Skin epidermis (tissue), 12 donors: ENCODE data around the gene P2RX5.

ENCODE experiments used
- H3K27ac ChIP-seq, 21 experiments: fragments of 200-600 bp; sonication (generic) in 11 of 21; one replicate each; pipeline ENCODE4 v1.5.0; 2020; ENCODE audit warnings: mild to moderate bottlenecking in 3 of 21, inconsistent platforms in 2 of 21, moderate library complexity in 2 of 21
- H3K4me3 ChIP-seq, 7 experiments: fragments of 200-600 bp; sonication (generic) in 2 of 7; one replicate each; pipeline ENCODE4 v1.5.0; 2020; ENCODE audit warnings: inconsistent platforms in 2 of 7, mild to moderate bottlenecking in 2 of 7, moderate library complexity in 1 of 7

P2RX5 gene

GRCh38 chr17:3685174-3685573 lies 10.8 kb downstream of the P2RX5 start:
- no peak overlapping the region for H3K4me3 ChIP-seq
- no peak overlapping the region for H3K27ac ChIP-seq

GRCh38 chr17:3683054-3683511 lies 12.9 kb downstream of the P2RX5 start:
- no peak overlapping the region for H3K4me3 ChIP-seq
- no peak overlapping the region for H3K27ac ChIP-seq

- H3K27ac ChIP-seq: no peak overlapping the region
- H3K4me3 ChIP-seq: no peak overlapping the region
Observed at GRCh38 chr17:3682033-3682432, 13.9 kb downstream of the P2RX5 start.

GRCh38 chr17:3681565-3681964 lies 14.4 kb downstream of the P2RX5 start:
- H3K27ac ChIP-seq: no peak overlapping the region
- no peak overlapping the region for H3K4me3 ChIP-seq

- no peak overlapping the region for H3K4me3 ChIP-seq
- no peak overlapping the region for H3K27ac ChIP-seq
Observed at GRCh38 chr17:3681057-3681456, 14.9 kb downstream of the P2RX5 start.

- H3K27ac ChIP-seq: no peak overlapping the region
- no peak overlapping the region for H3K4me3 ChIP-seq
Observed at GRCh38 chr17:3679531-3680126, 16.3 kb downstream of the P2RX5 start.

GRCh38 chr17:3678821-3679530 lies 17.0 kb downstream of the P2RX5 start:
- Histone ChIP-seq H3K27ac (no peak overlapping the region), H3K4me3 (no peak overlapping the region)

GRCh38 chr17:3678095-3678820 lies 17.7 kb downstream of the P2RX5 start:
- Histone ChIP-seq H3K4me3 (no peak overlapping the region), H3K27ac (no peak overlapping the region)

- H3K27ac ChIP-seq: no peak overlapping the region
- H3K4me3 ChIP-seq: no peak overlapping the region
Observed at GRCh38 chr17:3675886-3676285, 20.1 kb downstream of the P2RX5 start.

GRCh38 chr17:3672571-3672970 lies 23.4 kb downstream of the P2RX5 start:
- no peak overlapping the region for H3K4me3 ChIP-seq
- no peak overlapping the region for H3K27ac ChIP-seq

GRCh38 chr17:3669548-3669947 lies 26.4 kb downstream of the P2RX5 start:
- peak overlapping the region in 8 of 21 experiments; percentile 93 to 98 (median 94) for H3K27ac ChIP-seq
- H3K4me3 ChIP-seq: peak overlapping the region; percentile 66 to 97 (median 92)

DNA sequence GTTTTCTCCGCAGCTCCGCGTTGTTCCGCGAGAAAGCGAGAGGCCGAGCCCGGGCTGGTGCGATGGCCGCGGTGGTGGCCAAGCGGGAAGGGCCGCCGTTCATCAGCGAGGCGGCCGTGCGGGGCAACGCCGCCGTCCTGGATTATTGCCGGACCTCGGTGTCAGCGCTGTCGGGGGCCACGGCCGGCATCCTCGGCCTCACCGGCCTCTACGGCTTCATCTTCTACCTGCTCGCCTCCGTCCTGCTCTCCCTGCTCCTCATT lies 26.9 kb downstream of the P2RX5 start:
- Histone ChIP-seq H3K4me3 (peak overlapping the region; percentile 66 to 97 (median 92)), H3K27ac (peak overlapping the region; percentile 50 to 99 (median 94))

GRCh38 chr17:3668279-3669084 lies 27.5 kb downstream of the P2RX5 start, which contains the start of the genes EMC6 and TAX1BP3:
TSS of gene EMC6 (plus strand) at chr17:3668812. CDS start at chr17:3669147, 335 bp downstream.
TSS of gene TAX1BP3 (minus strand) at chr17:3668578. CDS start at chr17:3668526, 52 bp downstream.
- H3K27ac ChIP-seq: peak within 1 kb of the TSS; percentile 67 to 99 (median 94)
- H3K4me3 ChIP-seq: peak within 1 kb of the TSS; percentile 66 to 97 (median 92)

DNA sequence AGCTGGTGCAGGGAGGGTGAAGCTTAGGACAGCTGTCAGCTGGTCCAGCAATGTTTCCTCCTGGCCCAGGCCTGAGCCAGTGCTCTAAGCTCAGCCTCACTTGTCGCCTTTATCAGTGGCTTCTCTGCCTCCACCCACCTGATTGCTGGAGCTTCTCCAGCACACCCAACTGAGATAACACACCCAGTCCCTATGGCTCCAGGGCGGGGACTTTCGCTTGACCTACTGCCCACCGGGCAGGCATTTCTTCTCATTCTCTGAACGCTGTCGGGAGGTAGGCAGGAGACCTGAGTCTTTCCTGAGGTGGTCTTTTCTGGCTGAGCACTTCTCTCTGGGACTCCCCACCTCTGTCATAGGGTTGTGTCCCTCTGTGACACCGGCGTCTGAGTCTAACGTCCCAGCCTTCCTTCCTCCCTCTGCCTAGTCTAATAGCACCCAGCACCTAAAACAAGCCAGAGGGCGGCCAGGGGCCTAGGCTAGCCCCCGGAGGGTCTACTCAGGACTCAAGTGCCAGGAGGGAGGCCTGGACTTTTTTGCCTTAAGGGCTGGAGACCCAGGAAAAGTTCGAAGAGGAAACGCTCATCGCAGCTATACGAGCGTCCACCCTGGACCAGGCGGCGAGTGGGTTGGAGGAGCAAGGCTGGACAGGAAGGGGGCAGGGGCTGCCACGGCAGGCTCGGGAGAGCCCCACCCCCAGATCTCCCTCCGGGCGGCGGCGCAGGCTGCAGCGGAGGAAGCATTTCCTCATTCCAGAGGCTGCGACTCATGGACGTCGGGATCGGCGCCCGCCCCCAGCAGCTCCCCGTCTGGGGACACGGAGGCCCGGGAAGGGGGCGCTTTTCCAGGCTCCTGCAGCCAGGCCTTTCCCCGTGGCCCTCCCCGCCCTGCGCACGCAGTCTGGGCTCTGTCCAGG lies 28.3 kb downstream of the P2RX5 start:
- H3K4me3 ChIP-seq: peak overlapping the region; percentile 66 to 97 (median 92)
- H3K27ac ChIP-seq: peak overlapping the region; percentile 67 to 99 (median 94)

DNA sequence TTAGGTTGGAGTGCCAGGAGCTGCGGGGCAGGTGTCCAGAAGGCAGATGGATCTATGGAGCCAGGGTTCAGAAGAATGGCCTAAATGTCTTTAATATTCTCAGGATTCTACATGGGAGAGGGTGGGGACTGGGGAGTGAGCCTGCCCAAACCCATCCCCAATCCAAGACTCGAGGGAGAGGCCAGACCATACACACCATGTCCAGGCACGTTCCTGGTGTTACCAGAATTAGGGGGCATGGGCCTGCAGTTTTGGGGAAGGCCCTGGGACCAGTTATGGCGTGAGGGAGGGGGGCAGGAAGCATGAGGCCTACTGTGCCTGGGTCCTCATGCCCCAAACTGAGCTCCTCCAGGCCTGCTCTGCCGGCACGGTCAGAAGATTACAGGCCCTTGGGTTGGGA lies 29.4 kb downstream of the P2RX5 start:
- H3K4me3 ChIP-seq: peak overlapping the region in 5 of 7 experiments; percentile 11 to 97 (median 92)
- H3K27ac ChIP-seq: peak overlapping the region in 14 of 21 experiments; percentile 52 to 97 (median 92)

- H3K4me3 ChIP-seq: no peak overlapping the region
- peak overlapping the region in 11 of 21 experiments; percentile 30 to 96 (median 89) for H3K27ac ChIP-seq
Observed at GRCh38 chr17:3665834-3666233, 30.1 kb downstream of the P2RX5 start.

DNA sequence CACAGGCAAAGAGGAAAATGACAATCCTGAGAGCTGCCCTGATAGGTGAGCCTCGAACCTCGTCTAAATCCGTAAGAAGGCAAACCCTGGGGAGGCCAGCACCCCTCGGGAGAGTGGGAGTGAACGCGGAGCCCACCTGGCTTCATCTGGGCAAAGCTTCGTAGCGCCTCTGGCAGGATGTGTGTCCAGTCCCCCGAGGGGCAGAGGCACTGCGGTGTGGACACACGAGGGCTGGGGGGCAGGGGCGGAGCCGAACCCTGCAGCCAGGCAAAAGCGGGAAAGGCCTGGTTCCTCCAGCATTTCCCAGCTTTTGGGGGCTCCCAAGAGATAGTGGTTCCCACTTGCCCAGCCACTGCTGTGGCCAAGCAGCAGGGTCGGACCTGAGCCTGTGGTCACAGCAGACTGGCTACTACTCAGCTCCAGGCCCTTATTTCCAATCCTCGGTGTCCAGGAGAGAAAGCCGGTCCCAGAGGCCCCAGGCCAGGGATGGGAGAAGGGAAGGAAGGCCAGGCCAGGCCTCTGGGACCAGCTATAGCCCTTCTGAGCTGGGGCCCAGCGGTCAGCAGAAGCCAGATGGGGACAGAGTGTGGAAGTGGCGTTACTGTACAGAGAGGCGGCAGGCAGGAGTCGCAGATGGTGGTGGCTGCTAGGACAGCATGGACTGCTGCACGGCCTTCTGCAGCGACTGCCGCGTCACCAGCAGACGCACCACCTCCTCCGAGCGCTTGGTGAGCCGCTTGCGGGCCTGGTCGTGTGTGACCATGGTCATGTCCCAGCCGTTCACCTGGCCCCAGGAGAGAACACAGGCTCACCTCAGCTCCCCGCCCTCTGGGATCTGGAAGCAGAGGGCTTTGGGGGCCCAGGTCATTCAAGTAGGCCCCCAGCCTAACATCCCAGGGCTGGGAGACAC lies 32.6 kb downstream of the P2RX5 start:
- Histone ChIP-seq H3K27ac (no peak overlapping the region), H3K4me3 (no peak overlapping the region)
